GM12892 (cell line): ENCODE data around the gene ALDH3A2.

ENCODE experiments used
- POLR2A ChIP-seq: IDR thresholded peaks from 2 replicates; pipeline ENCODE4 v1.6.1; 2011; ENCODE audit warnings: low read depth, low read length, control low read depth
- POLR2AphosphoS5 ChIP-seq: IDR thresholded peaks from 2 replicates; pipeline ENCODE4 v1.6.1; 2011; ENCODE audit warnings: low read depth, low read length, control low read depth
- TAF1 ChIP-seq: IDR thresholded peaks from 2 replicates; pipeline ENCODE4 v1.6.1; 2011; ENCODE audit warnings: low read depth, mild to moderate bottlenecking, control low read depth, low read length, borderline replicate concordance

DNA sequence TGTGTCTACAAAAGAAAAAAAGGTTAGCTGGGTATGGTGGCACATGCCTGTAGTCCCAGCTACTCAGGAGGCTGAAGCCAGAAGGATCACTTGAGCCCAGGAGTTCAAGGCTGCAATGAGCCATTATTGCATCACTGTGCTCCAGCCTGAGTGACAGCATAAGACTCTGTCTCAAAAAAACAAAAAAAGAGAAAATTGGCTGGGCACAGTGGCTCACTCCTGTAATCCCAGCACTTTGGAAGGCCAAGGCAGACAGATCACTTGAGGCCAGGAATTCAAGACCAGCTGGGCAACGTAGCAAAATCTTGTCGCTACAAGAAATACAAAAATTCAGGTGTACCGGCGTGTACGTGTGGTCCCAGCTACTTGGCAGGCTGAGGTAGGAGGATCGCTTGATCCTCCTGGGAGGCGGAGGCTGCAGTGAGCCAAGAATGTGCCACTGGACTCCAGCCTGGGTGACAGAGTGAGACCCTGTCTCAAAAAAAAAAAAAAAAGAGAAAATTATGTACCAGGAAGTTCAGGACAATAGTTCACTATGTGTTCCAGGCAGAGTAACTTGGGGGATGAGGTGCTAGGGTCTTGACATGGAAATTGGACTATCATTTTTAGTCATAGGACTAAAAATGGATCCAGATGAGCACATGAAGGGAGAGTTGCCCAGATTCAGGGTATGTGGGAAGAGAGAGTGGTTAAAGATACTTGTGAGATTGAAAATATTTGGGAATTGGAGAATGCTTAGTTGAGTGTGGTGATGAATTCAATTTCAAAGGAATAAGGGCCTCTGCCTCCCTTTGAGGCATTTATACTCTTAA is 11.0 kb downstream of the ALDH3A2 start:
- TF ChIP-seq POLR2A (no peak), TAF1 (no peak), POLR2AphosphoS5 (no peak)
